ENCODE data around the gene FAM131C.

DNA sequence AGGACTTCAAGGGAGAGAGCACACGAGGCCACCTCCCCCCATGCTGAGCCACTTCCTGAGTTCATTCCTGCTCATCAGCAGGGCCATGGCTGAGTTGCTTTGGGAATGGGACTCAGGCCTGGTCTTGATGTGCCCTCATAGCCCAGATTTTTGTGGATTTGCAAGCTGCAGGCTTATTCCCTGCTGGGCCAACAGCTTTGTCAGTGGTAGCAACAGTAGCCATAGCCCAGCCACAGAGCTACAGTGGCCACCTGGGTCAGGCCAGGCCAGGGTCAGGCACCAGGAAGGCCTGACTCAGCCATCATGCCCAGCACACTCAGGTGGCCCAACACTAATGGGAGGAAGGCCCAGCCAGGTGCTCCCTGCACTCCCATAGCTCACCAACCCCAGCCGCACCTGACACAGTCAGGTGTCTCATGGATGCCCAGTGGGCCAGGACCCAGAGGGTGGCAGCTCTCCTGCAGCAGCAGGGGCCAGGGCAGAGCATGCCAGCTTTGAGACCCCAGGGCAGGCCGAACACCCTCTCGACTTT, 49.0 kb upstream of the FAM131C start:
- TF ChIP-seq, protein P1, sequence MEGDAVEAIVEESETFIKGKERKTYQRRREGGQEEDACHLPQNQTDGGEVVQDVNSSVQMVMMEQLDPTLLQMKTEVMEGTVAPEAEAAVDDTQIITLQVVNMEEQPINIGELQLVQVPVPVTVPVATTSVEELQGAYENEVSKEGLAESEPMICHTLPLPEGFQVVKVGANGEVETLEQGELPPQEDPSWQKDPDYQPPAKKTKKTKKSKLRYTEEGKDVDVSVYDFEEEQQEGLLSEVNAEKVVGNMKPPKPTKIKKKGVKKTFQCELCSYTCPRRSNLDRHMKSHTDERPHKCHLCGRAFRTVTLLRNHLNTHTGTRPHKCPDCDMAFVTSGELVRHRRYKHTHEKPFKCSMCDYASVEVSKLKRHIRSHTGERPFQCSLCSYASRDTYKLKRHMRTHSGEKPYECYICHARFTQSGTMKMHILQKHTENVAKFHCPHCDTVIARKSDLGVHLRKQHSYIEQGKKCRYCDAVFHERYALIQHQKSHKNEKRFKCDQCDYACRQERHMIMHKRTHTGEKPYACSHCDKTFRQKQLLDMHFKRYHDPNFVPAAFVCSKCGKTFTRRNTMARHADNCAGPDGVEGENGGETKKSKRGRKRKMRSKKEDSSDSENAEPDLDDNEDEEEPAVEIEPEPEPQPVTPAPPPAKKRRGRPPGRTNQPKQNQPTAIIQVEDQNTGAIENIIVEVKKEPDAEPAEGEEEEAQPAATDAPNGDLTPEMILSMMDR (IDR thresholded peaks at IDR 0.05; ENCODE audit: low read depth, low read length): no peak
- no peak for TF ChIP-seq POLR2A (IDR thresholded peaks at IDR 0.05; ENCODE audit: extremely low read depth, insufficient read length)
- no peak for TF ChIP-seq MYC (IDR thresholded peaks at IDR 0.05; ENCODE audit: low read depth, low read length)

All from NB4 (cell line).